Measurements from ENCODE around the gene IL1RAPL2.

DNA sequence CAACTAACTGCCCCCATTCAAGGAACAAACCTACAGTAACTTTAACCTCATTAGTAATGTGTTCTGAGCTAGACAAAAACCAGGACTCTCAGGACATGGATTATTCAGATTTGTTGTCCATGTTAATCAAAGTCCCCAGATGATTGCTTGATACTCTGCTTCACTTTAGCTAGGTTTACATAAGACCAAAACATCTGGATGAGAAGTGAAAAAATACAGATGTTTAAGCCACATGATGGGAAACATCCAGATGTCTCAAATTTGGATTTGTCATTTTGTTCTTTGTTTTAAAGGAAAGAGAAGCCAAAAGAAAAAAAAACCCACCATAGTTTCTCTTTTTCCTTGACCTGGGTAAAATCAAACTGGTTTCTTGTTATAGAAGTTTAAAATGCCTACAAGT lies 1207.8 kb downstream of the IL1RAPL2 start:
- TF ChIP-seq, protein P1, sequence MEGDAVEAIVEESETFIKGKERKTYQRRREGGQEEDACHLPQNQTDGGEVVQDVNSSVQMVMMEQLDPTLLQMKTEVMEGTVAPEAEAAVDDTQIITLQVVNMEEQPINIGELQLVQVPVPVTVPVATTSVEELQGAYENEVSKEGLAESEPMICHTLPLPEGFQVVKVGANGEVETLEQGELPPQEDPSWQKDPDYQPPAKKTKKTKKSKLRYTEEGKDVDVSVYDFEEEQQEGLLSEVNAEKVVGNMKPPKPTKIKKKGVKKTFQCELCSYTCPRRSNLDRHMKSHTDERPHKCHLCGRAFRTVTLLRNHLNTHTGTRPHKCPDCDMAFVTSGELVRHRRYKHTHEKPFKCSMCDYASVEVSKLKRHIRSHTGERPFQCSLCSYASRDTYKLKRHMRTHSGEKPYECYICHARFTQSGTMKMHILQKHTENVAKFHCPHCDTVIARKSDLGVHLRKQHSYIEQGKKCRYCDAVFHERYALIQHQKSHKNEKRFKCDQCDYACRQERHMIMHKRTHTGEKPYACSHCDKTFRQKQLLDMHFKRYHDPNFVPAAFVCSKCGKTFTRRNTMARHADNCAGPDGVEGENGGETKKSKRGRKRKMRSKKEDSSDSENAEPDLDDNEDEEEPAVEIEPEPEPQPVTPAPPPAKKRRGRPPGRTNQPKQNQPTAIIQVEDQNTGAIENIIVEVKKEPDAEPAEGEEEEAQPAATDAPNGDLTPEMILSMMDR (IDR thresholded peaks at IDR 0.05): no peak
- TF ChIP-seq POLR2A (IDR thresholded peaks at IDR 0.05): no peak
